ENCODE data around the gene AFAP1.

AFAP1 gene

GRCh38 chr4:7815562-7815961 lies 124.1 kb downstream of the AFAP1 start:
- DNase-seq = no peak

- DNase-seq = no peak
Measured at GRCh38 chr4:7814451-7814850, 125.2 kb downstream of the AFAP1 start.

- no peak for DNase-seq
Measured at GRCh38 chr4:7813674-7814073, 126.0 kb downstream of the AFAP1 start.

- no peak for DNase-seq
Measured at GRCh38 chr4:7812921-7813320, 126.7 kb downstream of the AFAP1 start.

- DNase-seq = no peak
Measured at GRCh38 chr4:7812231-7812857, 127.3 kb downstream of the AFAP1 start.

GRCh38 chr4:7811536-7812191 lies 128.0 kb downstream of the AFAP1 start:
- no peak for DNase-seq

- DNase-seq = no peak
Measured at GRCh38 chr4:7810783-7811535, 128.7 kb downstream of the AFAP1 start.

GRCh38 chr4:7808752-7809151 lies 130.9 kb downstream of the AFAP1 start:
- DNase-seq = no peak

- no peak for DNase-seq
Measured at GRCh38 chr4:7808181-7808580, 131.5 kb downstream of the AFAP1 start.

GRCh38 chr4:7807351-7807921 lies 132.2 kb downstream of the AFAP1 start:
- DNase-seq = no peak

- DNase-seq = no peak
Measured at GRCh38 chr4:7806338-7807090, 133.1 kb downstream of the AFAP1 start.

GRCh38 chr4:7805533-7806337 lies 133.9 kb downstream of the AFAP1 start:
- peak; percentile 15 for DNase-seq

GRCh38 chr4:7804756-7805385 lies 134.8 kb downstream of the AFAP1 start:
- no peak for DNase-seq

- DNase-seq = peak; percentile 6
Measured at GRCh38 chr4:7803992-7804755, 135.5 kb downstream of the AFAP1 start.

- DNase-seq = no peak
Measured at GRCh38 chr4:7803371-7803770, 136.3 kb downstream of the AFAP1 start.

- no peak for DNase-seq
Measured at GRCh38 chr4:7802093-7802726, 137.5 kb downstream of the AFAP1 start.

GRCh38 chr4:7801641-7802040 lies 138.0 kb downstream of the AFAP1 start:
- no peak for DNase-seq

GRCh38 chr4:7801001-7801400 lies 138.7 kb downstream of the AFAP1 start:
- DNase-seq = no peak

GRCh38 chr4:7800410-7800809 lies 139.3 kb downstream of the AFAP1 start:
- no peak for DNase-seq

- no peak for DNase-seq
Measured at GRCh38 chr4:7799736-7800135, 139.9 kb downstream of the AFAP1 start.
